ENCODE measurements around the gene C9orf85.

Gene C9orf85

GRCh38 chr9:71911061-71911907, at the start of gene C9orf85, which contains the start of gene ABHD17B:
Gene C9orf85, plus strand, starts transcription at chr9:71911639. Its CDS starts 96 bp downstream, at chr9:71911735.
Gene ABHD17B, minus strand, starts transcription at chr9:71911193. Its CDS starts 36,113 bp downstream, at chr9:71875080.
- peak within 1 kb of the TSS; percentile 94 for H3K27ac ChIP-seq
- no peak for TF ChIP-seq CTCF (conservative IDR thresholded peaks at IDR 0.05)

GRCh38 chr9:71863631-71864030, 47.8 kb upstream of the C9orf85 start:
- no peak overlapping the region for H3K27ac ChIP-seq
- TF ChIP-seq CTCF (conservative IDR thresholded peaks at IDR 0.05), result no peak

GRCh38 chr9:71875345-71875744, 36.1 kb upstream of the C9orf85 start:
- no peak for TF ChIP-seq CTCF (conservative IDR thresholded peaks at IDR 0.05)
- H3K27ac ChIP-seq, result no peak overlapping the region

GRCh38 chr9:71876106-71876505, 35.3 kb upstream of the C9orf85 start:
- no peak overlapping the region for H3K27ac ChIP-seq
- TF ChIP-seq CTCF (conservative IDR thresholded peaks at IDR 0.05), result no peak

- no peak overlapping the region for H3K27ac ChIP-seq
- TF ChIP-seq CTCF (conservative IDR thresholded peaks at IDR 0.05), result no peak
Observed at GRCh38 chr9:71876829-71877228, 34.6 kb upstream of the C9orf85 start.

GRCh38 chr9:71878327-71879274, 32.8 kb upstream of the C9orf85 start:
- H3K27ac ChIP-seq, result no peak overlapping the region
- no peak for TF ChIP-seq CTCF (conservative IDR thresholded peaks at IDR 0.05)

GRCh38 chr9:71879644-71880174, 31.7 kb upstream of the C9orf85 start:
- no peak for TF ChIP-seq CTCF (conservative IDR thresholded peaks at IDR 0.05)
- no peak overlapping the region for H3K27ac ChIP-seq

Data from VCaP (cell line).